ENCODE data around the gene ZNF784. TPM values are rescaled to one million over a fixed set of nuclear protein-coding genes. Genes with fewer than 3 reads are reported as not detected.

ZNF784 gene
- total RNA-seq, 2 experiments from 2014 or later = 6.4 to 7.4 TPM

- H3K9me3 Mint-ChIP-seq = no peaks in the 10 kb centered on the region
- peak overlapping the region; percentile 90 for H3K27ac Mint-ChIP-seq
- H3K4me3 Mint-ChIP-seq = no peak overlapping the region
- DNase-seq = no peak
- peaks cover 41% of the 10 kb centered on the region for H3K36me3 Mint-ChIP-seq (ENCODE audit: low read depth)
- ChIA-PET CTCF (interaction anchor here (1.0 to 1.3 kb wide), 2 partner anchors 24 to 31 kb away, joined by 3 to 4 read pairs; no protein-coding TSS in a partner anchor), POLR2A (no interaction called here)
- H3K27me3 Mint-ChIP-seq = no peaks in the 10 kb centered on the region
- H3K4me1 Mint-ChIP-seq = peaks cover 50% of the 10 kb centered on the region
Observed at GRCh38 chr19:55602104-55603001, 22.0 kb downstream of the ZNF784 start.

GRCh38 chr19:55601084-55601483 lies 23.3 kb downstream of the ZNF784 start:
- H3K36me3 Mint-ChIP-seq (ENCODE audit: low read depth) = peaks cover 44% of the 10 kb centered on the region
- DNase-seq = no peak
- H3K9me3 Mint-ChIP-seq = no peaks in the 10 kb centered on the region
- ChIA-PET POLR2A (interaction anchor here (0.6 to 4.1 kb wide), 5 partner anchors 24 to 321 kb away, joined by 3 to 49 read pairs (median 10); partner anchors contain the start of genes ZNF581, ZNF628 and ZNF784), CTCF (interaction anchor here (1.0 to 1.3 kb wide), 2 partner anchors 26 to 32 kb away, joined by 3 to 4 read pairs; no protein-coding TSS in a partner anchor)
- peak overlapping the region; percentile 90 for H3K27ac Mint-ChIP-seq
- H3K27me3 Mint-ChIP-seq = no peaks in the 10 kb centered on the region
- peak overlapping the region; percentile 98 for H3K4me3 Mint-ChIP-seq
- peaks cover 41% of the 10 kb centered on the region for H3K4me1 Mint-ChIP-seq

- ChIA-PET CTCF (interaction anchor here (1.3 to 2.7 kb wide), 3 partner anchors 26 to 53 kb away, joined by 4 to 17 read pairs (median 14); partner anchors contain the start of gene U2AF2), POLR2A (interaction anchor here (0.6 to 4.1 kb wide), 6 partner anchors 25 to 344 kb away, joined by 3 to 49 read pairs (median 7); partner anchors contain the start of genes ZNF581, ZNF628 and ZNF784)
- no peaks in the 10 kb centered on the region for H3K9me3 Mint-ChIP-seq
- H3K36me3 Mint-ChIP-seq (ENCODE audit: low read depth) = peaks cover 45% of the 10 kb centered on the region
- peak overlapping the region; percentile 98 for H3K4me3 Mint-ChIP-seq
- no peak for DNase-seq
- H3K27me3 Mint-ChIP-seq = no peaks in the 10 kb centered on the region
- H3K27ac Mint-ChIP-seq = peak overlapping the region; percentile 90
- H3K4me1 Mint-ChIP-seq = peaks cover 39% of the 10 kb centered on the region
Observed at GRCh38 chr19:55600662-55601028, 23.7 kb downstream of the ZNF784 start.

- H3K4me3 Mint-ChIP-seq = peak within 1 kb of the TSS; percentile 98
- peaks cover 5% of the 10 kb centered on the region for H3K9me3 Mint-ChIP-seq
- ChIA-PET POLR2A (interaction anchor here (0.8 to 4.1 kb wide), 23 partner anchors 11 to 1082 kb away, joined by 3 to 49 read pairs (median 4); partner anchors contain the start of genes HSPBP1, KMT5C, PPP6R1 and TMEM238), CTCF (interaction anchor here (1.3 to 2.7 kb wide), 7 partner anchors 25 to 261 kb away, joined by 3 to 17 read pairs (median 8); partner anchors contain the start of genes KMT5C, U2AF2 and ZNF784)
- H3K27me3 Mint-ChIP-seq = no peaks in the 10 kb centered on the region
- H3K27ac Mint-ChIP-seq = peak within 1 kb of the TSS; percentile 99
- peak; percentile 87 for DNase-seq
- peaks cover 39% of the 10 kb centered on the region for H3K4me1 Mint-ChIP-seq
- peaks cover 51% of the 10 kb centered on the region for H3K36me3 Mint-ChIP-seq (ENCODE audit: low read depth)
Observed at GRCh38 chr19:55599842-55600661, 24.3 kb downstream of the ZNF784 start, which contains the start of gene ZNF524. ZNF524 (plus strand) TSS chr19:55600288; CDS start chr19:55602113, 1,825 bp downstream.

GRCh38 chr19:55599468-55599841 lies 24.9 kb downstream of the ZNF784 start, which contains the start of gene FIZ1:
FIZ1 (minus strand) TSS chr19:55599517; CDS start chr19:55597865, 1,652 bp downstream.
- H3K4me3 Mint-ChIP-seq = peak within 1 kb of the TSS; percentile 98
- H3K36me3 Mint-ChIP-seq (ENCODE audit: low read depth) = peaks cover 54% of the 10 kb centered on the region
- peak; percentile 97 for DNase-seq
- CTCF ChIA-PET = interaction anchor here (0.7 to 2.7 kb wide), 9 partner anchors 17 to 260 kb away, joined by 3 to 17 read pairs (median 7); partner anchors contain the start of genes KMT5C, U2AF2 and ZNF784
- peaks cover 33% of the 10 kb centered on the region for H3K4me1 Mint-ChIP-seq
- POLR2A ChIA-PET = interaction anchor here (0.7 to 4.1 kb wide), 27 partner anchors 9 to 1082 kb away, joined by 3 to 49 read pairs (median 4); partner anchors contain the start of genes HSPBP1, KMT5C, PPP6R1 and TMEM238
- peak within 1 kb of the TSS; percentile 99 for H3K27ac Mint-ChIP-seq
- H3K27me3 Mint-ChIP-seq = no peaks in the 10 kb centered on the region
- peaks cover 7% of the 10 kb centered on the region for H3K9me3 Mint-ChIP-seq

- CTCF ChIA-PET = interaction anchor here (0.7 to 2.7 kb wide), 9 partner anchors 16 to 260 kb away, joined by 3 to 17 read pairs (median 7); partner anchors contain the start of genes KMT5C, U2AF2 and ZNF784
- Mint-ChIP-seq H3K27me3 (no peaks in the 10 kb centered on the region), H3K4me1 (peaks cover 31% of the 10 kb centered on the region), H3K4me3 (peak overlapping the region; percentile 98), H3K36me3 (ENCODE audit: low read depth) (peaks cover 54% of the 10 kb centered on the region), H3K27ac (peak overlapping the region; percentile 99), H3K9me3 (peaks cover 7% of the 10 kb centered on the region)
- peak; percentile 96 for DNase-seq
- POLR2A ChIA-PET = interaction anchor here (0.7 to 4.1 kb wide), 25 partner anchors 9 to 1081 kb away, joined by 3 to 49 read pairs (median 5); partner anchors contain the start of genes KMT5C, PPP6R1, TMEM238 and U2AF2
Observed at GRCh38 chr19:55598719-55599467, 25.5 kb downstream of the ZNF784 start.

- Mint-ChIP-seq H3K4me1 (peaks cover 22% of the 10 kb centered on the region), H3K27me3 (no peaks in the 10 kb centered on the region), H3K36me3 (ENCODE audit: low read depth) (peaks cover 49% of the 10 kb centered on the region), H3K4me3 (no peak overlapping the region), H3K9me3 (peaks cover 7% of the 10 kb centered on the region), H3K27ac (peak overlapping the region; percentile 16)
- POLR2A ChIA-PET = interaction anchor here (2.2 to 4.1 kb wide), 3 partner anchors 11 to 57 kb away, joined by 10 to 49 read pairs (median 11); partner anchors contain the start of genes U2AF2 and ZNF784
- CTCF ChIA-PET = interaction anchor here (2.5 to 2.7 kb wide), 2 partner anchors 35 to 56 kb away, joined by 14 to 17 read pairs; partner anchors contain the start of gene U2AF2
- no peak for DNase-seq
Observed at GRCh38 chr19:55598034-55598433, 26.3 kb downstream of the ZNF784 start.

GRCh38 chr19:55597501-55597921 lies 26.9 kb downstream of the ZNF784 start:
- Mint-ChIP-seq H3K36me3 (ENCODE audit: low read depth) (peaks cover 48% of the 10 kb centered on the region), H3K27ac (no peak overlapping the region), H3K27me3 (no peaks in the 10 kb centered on the region), H3K4me1 (peaks cover 21% of the 10 kb centered on the region), H3K9me3 (peaks cover 7% of the 10 kb centered on the region), H3K4me3 (no peak overlapping the region)
- ChIA-PET POLR2A (interaction anchor here (4.1 kb wide), 1 partner anchor 28 kb away, joined by 49 read pairs; the partner anchor contains the start of gene ZNF784), CTCF (no interaction called here)
- no peak for DNase-seq

GRCh38 chr19:55596304-55596703 lies 28.1 kb downstream of the ZNF784 start:
- Mint-ChIP-seq H3K27me3 (no peaks in the 10 kb centered on the region), H3K27ac (no peak overlapping the region), H3K36me3 (ENCODE audit: low read depth) (peaks cover 45% of the 10 kb centered on the region), H3K4me3 (no peak overlapping the region), H3K4me1 (peaks cover 15% of the 10 kb centered on the region), H3K9me3 (peaks cover 7% of the 10 kb centered on the region)
- POLR2A ChIA-PET = interaction anchor here (1.1 kb wide), 1 partner anchor 10 kb away, joined by 3 read pairs; no protein-coding TSS in a partner anchor
- DNase-seq = no peak
- CTCF ChIA-PET = no interaction called here

- no peak overlapping the region for H3K4me3 Mint-ChIP-seq
- ChIA-PET CTCF (no interaction called here), POLR2A (no interaction called here)
- peaks cover 10% of the 10 kb centered on the region for H3K4me1 Mint-ChIP-seq
- H3K27ac Mint-ChIP-seq = no peak overlapping the region
- no peak for DNase-seq
- peaks cover 7% of the 10 kb centered on the region for H3K9me3 Mint-ChIP-seq
- peaks cover 41% of the 10 kb centered on the region for H3K36me3 Mint-ChIP-seq (ENCODE audit: low read depth)
- H3K27me3 Mint-ChIP-seq = no peaks in the 10 kb centered on the region
Observed at GRCh38 chr19:55594996-55595545, 29.3 kb downstream of the ZNF784 start.

- CTCF ChIA-PET = no interaction called here
- Mint-ChIP-seq H3K4me3 (no peak overlapping the region), H3K27ac (no peak overlapping the region), H3K36me3 (ENCODE audit: low read depth) (peaks cover 35% of the 10 kb centered on the region), H3K4me1 (peaks cover 4% of the 10 kb centered on the region), H3K9me3 (peaks cover 7% of the 10 kb centered on the region), H3K27me3 (no peaks in the 10 kb centered on the region)
- DNase-seq = no peak
- POLR2A ChIA-PET = no interaction called here
Observed at GRCh38 chr19:55593096-55593772, 31.1 kb downstream of the ZNF784 start.

Measured in activated CD4-positive, alpha-beta memory T cell treated with anti-CD3 and anti-CD28 coated beads, Interleukin-2, amount 10 ng/mL, durations not matched to agents 7 days and 5 days (primary cell).